Common myeloid progenitor, CD34-positive (primary cell): ENCODE results near the gene CD55.

Source experiments
- CTCF ChIA-PET: fragments of 350-600 bp; sonication (Branson Sonifier 250); formaldehyde crosslinking; loops from one replicate; lab custom pipeline; 2021; ENCODE audit warnings: antibody characterized with exemption; lab: Charles Lee
- POLR2A ChIA-PET: fragments of 350-600 bp; sonication (Branson Sonifier 250); formaldehyde crosslinking; loops from one replicate; lab custom pipeline; 2021; ENCODE audit warnings: antibody characterized with exemption; lab: Charles Lee
- DNase-seq, 3 donors: peaks; one replicate each; pipeline versions ENCODE4 v3.0.0 to v3.0.0-alpha.2; 2013
- H3K27ac ChIP-seq, 2 experiments: 1 replicate in 1 of 2; 2 replicates in 1 of 2; pipeline ENCODE4 v1.7.0; 2013; ENCODE audit warnings: inconsistent platforms in 2 of 2, low read length in 2 of 2, mild to moderate bottlenecking in 2 of 2, low read depth in 1 of 2, moderate library complexity in 1 of 2; ENCODE audit not compliant: severe bottlenecking in 2 of 2, insufficient read depth in 1 of 2, poor library complexity in 1 of 2
- H3K27me3 ChIP-seq, 5 experiments: replicated peaks in 2 of 5; 1 replicate in 3 of 5; 2 replicates in 2 of 5; pipeline versions ENCODE4 v1.6.1 to v1.7.0; 2013; ENCODE audit warnings: low read length in 4 of 5, mild to moderate bottlenecking in 2 of 5, moderate library complexity in 2 of 5, inconsistent platforms in 1 of 5; ENCODE audit not compliant: insufficient read depth in 5 of 5, control insufficient read depth in 4 of 5
- H3K36me3 ChIP-seq, 4 experiments: 1 replicate in 2 of 4; 2 replicates in 2 of 4; pipeline versions ENCODE4 v1.6.1 to v1.7.0; 2013; ENCODE audit warnings: low read length in 3 of 4, control low read depth in 1 of 4, mild to moderate bottlenecking in 1 of 4; ENCODE audit not compliant: control insufficient read depth in 4 of 4, insufficient read depth in 4 of 4
- H3K4me1 ChIP-seq, 4 experiments: 1 replicate in 3 of 4; 2 replicates in 1 of 4; pipeline versions ENCODE4 v1.6.1 to v1.7.1; 2013; ENCODE audit warnings: low read length in 3 of 4, mild to moderate bottlenecking in 3 of 4, control low read depth in 1 of 4, inconsistent platforms in 1 of 4, moderate library complexity in 1 of 4; ENCODE audit not compliant: control insufficient read depth in 4 of 4, insufficient read depth in 4 of 4; ENCODE audit errors: control extremely low read depth in 1 of 4
- H3K4me3 ChIP-seq, 7 experiments: 1 replicate in 4 of 7; 2 replicates in 3 of 7; pipeline versions ENCODE4 v1.5.1 to v1.7.0; 2013; ENCODE audit warnings: mild to moderate bottlenecking in 7 of 7, low read length in 6 of 7, moderate library complexity in 6 of 7, inconsistent platforms in 2 of 7, low read depth in 2 of 7, control low read depth in 1 of 7; ENCODE audit not compliant: insufficient read depth in 4 of 7, control insufficient read depth in 1 of 7; ENCODE audit errors: extremely low read depth in 1 of 7
- H3K9me3 ChIP-seq, 5 experiments: 1 replicate in 4 of 5; 2 replicates in 1 of 5; pipeline versions ENCODE4 v1.6.1 to v1.7.1; 2013; ENCODE audit warnings: low read length in 4 of 5, mild to moderate bottlenecking in 2 of 5, inconsistent platforms in 1 of 5, low read depth in 1 of 5, moderate library complexity in 1 of 5; ENCODE audit not compliant: control insufficient read depth in 4 of 5, insufficient read depth in 2 of 5; ENCODE audit errors: control extremely low read depth in 1 of 5
- WGBS: methylation state at CpG from one replicate; pipeline ENCODE4 v1.1.5; 2013; ENCODE audit not compliant: insufficient coverage; 5-methylcytosine and 5-hydroxymethylcytosine counted together

CD55 gene

DNA sequence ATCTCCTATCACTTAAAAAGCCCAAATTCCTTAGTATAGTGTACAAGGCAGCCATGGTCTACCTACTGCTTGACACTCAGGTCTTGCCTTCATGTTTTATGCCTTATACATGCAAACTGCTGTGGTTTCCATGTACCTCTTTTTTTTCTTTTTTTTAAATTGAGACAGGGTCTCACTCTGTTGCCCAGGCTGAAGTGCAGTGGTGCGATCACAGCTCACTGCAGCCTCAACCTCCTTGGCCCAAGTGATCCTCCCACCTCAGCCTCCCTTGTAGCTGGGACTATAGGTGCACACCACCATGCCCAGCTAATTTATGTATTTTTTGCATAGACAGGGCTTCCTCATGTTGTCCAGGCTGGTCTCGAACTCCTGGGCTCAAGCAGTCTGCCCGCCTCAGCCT, 8.0 kb downstream of the CD55 start:
- peaks cover 2 to 15% (median 8%) of the 10 kb centered on the region in 5 experiments for H3K9me3 ChIP-seq
- CTCF ChIA-PET: interaction anchor here (1.1 kb wide), 1 partner anchor 13 kb away, joined by 3 read pairs; no protein-coding TSS in a partner anchor
- H3K27me3 ChIP-seq: no peaks in the 10 kb centered on the region
- WGBS: 100% methylated on average over 3 of the region's 3 CpGs
- POLR2A ChIA-PET: interaction anchor here (1.1 to 1.6 kb wide), 2 partner anchors 8 to 88 kb away, joined by 3 to 5 read pairs; partner anchors contain the start of gene CD55
- no peak overlapping the region for H3K4me3 ChIP-seq
- peaks cover 0 to 9% (median 8%) of the 10 kb centered on the region in 4 experiments for H3K4me1 ChIP-seq
- H3K27ac ChIP-seq: no peak overlapping the region
- no peak for DNase-seq
- peaks cover 28 to 93% (median 41%) of the 10 kb centered on the region in 4 experiments for H3K36me3 ChIP-seq

DNA sequence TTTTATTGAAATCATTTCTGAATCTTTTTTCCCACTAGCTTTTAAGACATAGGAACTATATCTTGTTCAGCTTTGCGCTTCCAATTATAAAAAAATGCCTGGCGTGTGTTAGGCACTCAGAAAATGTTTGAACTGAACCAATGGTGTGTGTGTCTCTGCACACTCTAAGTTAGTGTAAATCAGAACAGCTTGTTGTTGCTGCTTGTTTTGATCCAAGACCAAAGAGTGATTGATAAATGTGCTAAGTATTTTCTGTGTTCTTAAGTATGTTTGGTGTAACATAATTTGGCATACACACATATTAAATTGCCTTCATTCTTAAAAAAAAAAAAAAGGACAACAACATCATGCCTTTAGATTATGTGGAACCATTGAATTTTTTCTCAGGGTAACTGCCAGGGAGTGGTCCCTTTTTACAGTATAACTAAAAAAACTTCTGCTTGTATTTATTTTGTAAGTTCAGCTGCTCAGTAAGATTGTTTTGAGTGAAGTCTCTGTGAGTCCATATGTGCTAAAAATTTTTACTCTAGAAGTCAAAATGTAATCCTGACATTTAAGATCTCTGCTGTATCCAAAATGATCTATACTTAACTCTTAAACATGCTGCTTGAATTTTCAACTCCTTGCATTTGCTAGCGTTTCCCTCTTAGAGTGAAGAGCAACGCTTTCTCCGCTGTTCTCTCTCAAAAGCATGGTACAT, 8.7 kb downstream of the CD55 start:
- CTCF ChIA-PET: interaction anchor here (1.1 to 1.2 kb wide), 2 partner anchors 9 to 13 kb away, joined by 3 read pairs; partner anchors contain the start of gene CD55
- Histone ChIP-seq H3K9me3 (peaks cover 2 to 15% (median 8%) of the 10 kb centered on the region in 5 experiments), H3K36me3 (peaks cover 27 to 87% (median 40%) of the 10 kb centered on the region in 4 experiments), H3K4me3 (no peak overlapping the region), H3K27me3 (no peaks in the 10 kb centered on the region), H3K27ac (no peak overlapping the region), H3K4me1 (peaks cover 0 to 12% (median 8%) of the 10 kb centered on the region in 4 experiments)
- no peak for DNase-seq
- WGBS: 100% methylated on average over 3 of the region's 5 CpGs
- POLR2A ChIA-PET: interaction anchor here (1.1 to 1.6 kb wide), 2 partner anchors 9 to 87 kb away, joined by 3 to 5 read pairs; partner anchors contain the start of gene CD55

DNA sequence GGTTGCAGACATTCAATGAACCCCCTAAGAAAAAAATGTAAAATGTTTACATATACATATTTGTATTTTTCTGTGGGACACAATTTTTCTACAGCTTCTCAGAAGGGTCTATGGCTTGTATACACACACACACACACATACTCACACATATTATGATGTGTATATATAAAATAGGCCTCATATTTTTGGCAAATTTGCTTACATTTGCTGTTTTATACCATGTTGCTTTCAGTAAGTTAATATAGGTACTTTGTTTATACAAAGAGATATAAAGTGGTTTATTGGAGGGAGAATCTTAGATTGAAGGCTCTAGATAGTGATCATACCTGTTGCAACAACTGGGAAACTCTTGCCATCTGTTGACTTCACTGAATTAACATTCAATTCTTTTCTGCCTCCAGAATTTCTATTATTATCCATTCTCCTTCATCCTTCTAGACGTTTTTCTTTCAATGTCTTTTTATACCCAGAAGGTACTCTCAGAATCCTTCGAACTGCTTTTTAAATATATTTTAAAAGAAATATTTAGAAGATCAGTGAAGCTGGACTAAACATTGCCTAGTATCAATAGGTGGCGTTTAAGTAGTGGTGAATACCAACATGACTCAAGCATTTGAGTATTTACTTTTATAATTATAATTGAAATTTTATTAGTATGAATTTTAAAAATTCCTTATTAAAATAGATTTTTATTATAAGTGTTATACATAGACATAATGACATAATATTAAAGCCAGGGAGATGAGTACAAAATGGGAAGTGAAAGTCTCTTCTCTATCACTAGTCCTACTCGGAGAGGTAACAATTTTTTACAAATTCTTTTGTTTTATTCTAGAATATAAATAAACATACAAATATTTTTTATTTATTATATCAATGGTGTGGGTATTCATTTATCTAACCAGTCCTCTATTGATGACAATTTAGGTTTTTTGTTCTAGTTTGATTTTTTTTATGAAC, 10.2 kb downstream of the CD55 start:
- Histone ChIP-seq H3K9me3 (peaks cover 2 to 15% (median 8%) of the 10 kb centered on the region in 5 experiments), H3K27ac (no peak overlapping the region), H3K36me3 (peaks cover 21 to 77% (median 35%) of the 10 kb centered on the region in 4 experiments), H3K4me3 (no peak overlapping the region), H3K4me1 (peaks cover 4 to 27% (median 16%) of the 10 kb centered on the region in 4 experiments), H3K27me3 (no peaks in the 10 kb centered on the region)
- WGBS: no CpG with 5 or more reads among the region's 4 CpGs
- POLR2A ChIA-PET: interaction anchor here (1.0 kb wide), 1 partner anchor 10 kb away, joined by 3 read pairs; the partner anchor contains the start of gene CD55
- no peak for DNase-seq
- CTCF ChIA-PET: interaction anchor here (1.2 kb wide), 1 partner anchor 10 kb away, joined by 3 read pairs; the partner anchor contains the start of gene CD55

DNA sequence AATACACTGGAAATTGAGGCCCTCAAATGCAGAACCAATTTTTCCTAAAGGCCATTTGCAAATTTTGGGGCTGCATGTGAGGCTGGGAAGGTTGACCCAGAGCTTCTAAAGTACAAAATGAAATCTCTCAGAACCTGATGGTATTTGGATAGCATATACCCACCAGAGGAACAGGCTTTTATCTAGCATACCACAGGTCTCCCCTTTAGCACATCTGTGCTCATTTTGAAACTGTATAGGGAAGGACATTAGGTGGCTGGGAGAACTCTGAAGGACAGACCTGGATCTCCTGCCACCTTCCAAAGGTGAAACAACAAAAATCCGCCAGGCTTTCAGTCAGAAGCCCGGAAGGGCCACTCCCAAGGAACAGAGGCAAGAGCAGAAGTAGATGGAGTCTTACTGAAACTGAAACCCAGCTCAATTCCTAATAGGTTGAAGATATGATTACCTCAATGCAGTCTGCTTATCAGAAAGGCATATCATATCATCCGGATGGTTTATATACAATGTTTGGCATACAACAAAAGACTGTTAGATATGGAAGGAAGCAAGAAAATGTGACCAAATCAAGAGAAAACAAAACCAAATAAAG, 11.6 kb downstream of the CD55 start:
- H3K4me1 ChIP-seq: peaks cover 10 to 26% (median 17%) of the 10 kb centered on the region in 4 experiments
- POLR2A ChIA-PET: interaction anchor here (1.0 kb wide), 1 partner anchor 12 kb away, joined by 3 read pairs; the partner anchor contains the start of gene CD55
- CTCF ChIA-PET: interaction anchor here (0.9 to 1.2 kb wide), 2 partner anchors 11 to 16 kb away, joined by 3 read pairs; no protein-coding TSS in a partner anchor
- 100% methylated on average over 2 of the region's 3 CpGs for WGBS
- no peaks in the 10 kb centered on the region for H3K27me3 ChIP-seq
- H3K4me3 ChIP-seq: no peak overlapping the region
- H3K27ac ChIP-seq: no peak overlapping the region
- H3K9me3 ChIP-seq: peaks cover 2 to 15% (median 8%) of the 10 kb centered on the region in 5 experiments
- no peak for DNase-seq
- H3K36me3 ChIP-seq: peaks cover 20 to 69% (median 39%) of the 10 kb centered on the region in 4 experiments

DNA sequence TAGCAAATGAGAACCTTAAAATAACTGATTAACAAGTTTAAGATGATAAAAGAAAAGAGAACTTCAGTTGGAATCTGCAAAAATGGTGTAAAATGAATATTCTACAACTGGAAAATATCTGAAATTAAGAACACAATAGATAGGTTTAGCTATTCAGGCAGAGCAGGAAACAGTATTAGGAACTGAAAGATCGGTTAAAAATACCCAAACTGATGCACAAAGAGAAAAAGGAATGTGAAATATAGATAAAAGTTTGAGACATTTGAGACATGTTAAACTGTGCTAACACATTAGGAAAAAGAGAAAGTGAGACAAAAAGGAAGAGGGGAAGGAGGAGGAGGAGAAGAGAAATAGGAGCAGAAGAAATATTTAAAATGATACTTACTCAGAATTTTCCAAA, 12.1 kb downstream of the CD55 start:
- Histone ChIP-seq H3K4me3 (no peak overlapping the region), H3K4me1 (peaks cover 10 to 25% (median 17%) of the 10 kb centered on the region in 4 experiments), H3K36me3 (peaks cover 19 to 65% (median 38%) of the 10 kb centered on the region in 4 experiments), H3K9me3 (peaks cover 2 to 15% (median 8%) of the 10 kb centered on the region in 5 experiments), H3K27ac (no peak overlapping the region), H3K27me3 (no peaks in the 10 kb centered on the region)
- ChIA-PET CTCF (interaction anchor here (0.9 to 1.2 kb wide), 2 partner anchors 11 to 15 kb away, joined by 3 read pairs; no protein-coding TSS in a partner anchor), POLR2A (no interaction called here)
- WGBS: 86% methylated on average over 1 of the region's 1 CpG
- no peak for DNase-seq

DNA sequence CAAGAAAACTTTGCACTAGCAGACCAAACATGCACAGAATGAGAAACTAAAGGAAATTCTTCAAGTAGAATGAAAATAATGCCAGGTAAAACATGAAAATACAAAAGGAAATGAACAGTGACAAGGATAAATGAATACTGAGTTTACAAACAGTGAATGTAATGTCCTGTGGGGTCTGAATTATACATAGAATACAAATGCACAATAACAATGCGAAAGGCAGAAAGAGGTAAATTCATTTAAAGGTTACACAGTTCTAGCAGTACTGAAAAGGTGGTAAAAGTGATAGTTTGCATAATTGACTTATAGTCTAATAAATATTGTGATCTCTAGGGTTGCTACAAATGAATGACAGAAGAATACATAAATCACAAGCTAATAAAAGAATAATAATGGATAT, 12.9 kb downstream of the CD55 start:
- CTCF ChIA-PET: interaction anchor here (1.2 to 2.6 kb wide), 3 partner anchors 10 to 12 kb away, joined by 3 to 8 read pairs (median 6); partner anchors contain the start of gene CD55
- no CpG with 5 or more reads among the region's 1 CpG for WGBS
- peaks cover 19 to 57% (median 34%) of the 10 kb centered on the region in 4 experiments for H3K36me3 ChIP-seq
- H3K4me1 ChIP-seq: peaks cover 10 to 25% (median 17%) of the 10 kb centered on the region in 4 experiments
- peaks cover 2 to 15% (median 8%) of the 10 kb centered on the region in 5 experiments for H3K9me3 ChIP-seq
- H3K27ac ChIP-seq: no peak overlapping the region
- POLR2A ChIA-PET: interaction anchor here (1.1 kb wide), 1 partner anchor 9 kb away, joined by 11 read pairs; no protein-coding TSS in a partner anchor
- DNase-seq: no peak
- H3K4me3 ChIP-seq: no peak overlapping the region
- H3K27me3 ChIP-seq: no peaks in the 10 kb centered on the region
